Suppressor macrophage treated with lipopolysaccharide for 1 hour (primary cell): ENCODE data around the gene SCN7A.

Experiments
- DNase-seq, 3 donors: peaks; one replicate each; pipeline ENCODE4 v3.0.0-alpha.2; 2020 to 2022

SCN7A gene

GRCh38 chr2:166357068-166357949, 136.7 kb downstream of the SCN7A start:
- no peak for DNase-seq
